ENCODE data around the gene BMP7. TPM values are rescaled to one million over a fixed set of nuclear protein-coding genes. Genes with fewer than 3 reads are reported as not detected.

Gene BMP7
- total RNA-seq, 1 donor from 2014 or later, result 23.0 TPM

DNA sequence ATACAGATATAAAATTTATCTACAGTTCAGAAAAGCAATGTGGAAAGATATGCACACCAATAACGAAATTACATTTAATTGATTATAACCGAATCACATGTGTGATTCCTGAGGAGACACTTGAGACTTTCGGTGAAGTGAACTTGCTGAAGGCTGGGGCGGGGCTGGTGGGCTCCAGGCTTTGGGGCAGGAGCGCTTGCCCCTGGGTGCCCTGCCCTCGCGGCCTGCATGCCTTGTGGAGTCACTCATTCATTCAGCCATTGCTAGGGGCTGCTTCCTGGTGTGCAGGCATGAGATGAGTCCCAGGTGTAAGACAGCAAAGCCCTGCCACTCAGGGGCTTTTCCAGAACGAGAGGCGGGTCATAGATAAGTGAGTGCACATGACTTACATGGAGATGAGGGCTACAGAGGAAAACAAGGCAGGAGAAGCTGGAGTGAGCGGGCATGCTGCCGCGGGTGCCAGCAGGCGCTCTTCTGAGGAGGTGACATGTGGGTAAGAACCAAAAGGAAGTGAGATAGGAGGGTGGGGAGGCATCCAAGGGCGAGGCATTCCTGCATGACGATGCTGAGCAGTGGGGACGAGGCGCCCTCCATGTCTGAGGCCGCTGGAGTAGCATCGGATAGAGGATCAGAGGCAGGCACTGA is 88.7 kb downstream of the BMP7 start:
- no peak for DNase-seq (ENCODE audit: low spot score in 2 of 2, unreplicated experiment in 2 of 2)
- Mint-ChIP-seq H3K4me1 (peaks cover 9% of the 10 kb centered on the region), H3K4me3 (no peak overlapping the region), H3K27ac (no peak overlapping the region), H3K9me3 (no peaks in the 10 kb centered on the region), H3K36me3 (peaks cover 3% of the 10 kb centered on the region), H3K27me3 (ENCODE audit: low read depth) (no peaks in the 10 kb centered on the region)
- TF ChIP-seq, protein P1, sequence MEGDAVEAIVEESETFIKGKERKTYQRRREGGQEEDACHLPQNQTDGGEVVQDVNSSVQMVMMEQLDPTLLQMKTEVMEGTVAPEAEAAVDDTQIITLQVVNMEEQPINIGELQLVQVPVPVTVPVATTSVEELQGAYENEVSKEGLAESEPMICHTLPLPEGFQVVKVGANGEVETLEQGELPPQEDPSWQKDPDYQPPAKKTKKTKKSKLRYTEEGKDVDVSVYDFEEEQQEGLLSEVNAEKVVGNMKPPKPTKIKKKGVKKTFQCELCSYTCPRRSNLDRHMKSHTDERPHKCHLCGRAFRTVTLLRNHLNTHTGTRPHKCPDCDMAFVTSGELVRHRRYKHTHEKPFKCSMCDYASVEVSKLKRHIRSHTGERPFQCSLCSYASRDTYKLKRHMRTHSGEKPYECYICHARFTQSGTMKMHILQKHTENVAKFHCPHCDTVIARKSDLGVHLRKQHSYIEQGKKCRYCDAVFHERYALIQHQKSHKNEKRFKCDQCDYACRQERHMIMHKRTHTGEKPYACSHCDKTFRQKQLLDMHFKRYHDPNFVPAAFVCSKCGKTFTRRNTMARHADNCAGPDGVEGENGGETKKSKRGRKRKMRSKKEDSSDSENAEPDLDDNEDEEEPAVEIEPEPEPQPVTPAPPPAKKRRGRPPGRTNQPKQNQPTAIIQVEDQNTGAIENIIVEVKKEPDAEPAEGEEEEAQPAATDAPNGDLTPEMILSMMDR (IDR thresholded peaks at IDR 0.05; ENCODE audit: unreplicated experiment), result no peak

DNA sequence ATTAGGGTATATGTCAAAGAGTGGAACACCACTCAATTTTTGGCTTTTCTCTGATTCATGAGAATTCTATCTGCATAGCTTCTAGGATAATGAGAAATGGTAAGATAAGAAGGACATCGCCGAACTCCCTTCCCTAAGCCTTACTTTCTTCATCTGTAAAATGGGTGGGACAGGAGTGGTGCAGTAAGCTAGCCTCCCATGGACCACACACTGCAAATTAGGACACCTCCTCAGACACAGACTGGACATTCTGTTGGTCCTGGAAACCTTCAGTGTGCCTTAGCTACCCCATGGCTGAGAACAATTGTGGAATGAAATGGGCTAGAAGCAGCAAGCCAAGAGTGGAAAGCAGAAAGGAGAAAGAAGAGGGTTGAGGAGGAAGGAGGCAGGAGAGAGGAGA is 89.6 kb downstream of the BMP7 start:
- Mint-ChIP-seq H3K36me3 (peaks cover 4% of the 10 kb centered on the region), H3K4me1 (peaks cover 9% of the 10 kb centered on the region), H3K9me3 (no peaks in the 10 kb centered on the region), H3K27me3 (ENCODE audit: low read depth) (no peaks in the 10 kb centered on the region), H3K4me3 (no peak overlapping the region), H3K27ac (no peak overlapping the region)
- DNase-seq (ENCODE audit: low spot score in 2 of 2, unreplicated experiment in 2 of 2), result no peak
- TF ChIP-seq, protein P1 (IDR thresholded peaks at IDR 0.05; ENCODE audit: unreplicated experiment), result no peak

DNA sequence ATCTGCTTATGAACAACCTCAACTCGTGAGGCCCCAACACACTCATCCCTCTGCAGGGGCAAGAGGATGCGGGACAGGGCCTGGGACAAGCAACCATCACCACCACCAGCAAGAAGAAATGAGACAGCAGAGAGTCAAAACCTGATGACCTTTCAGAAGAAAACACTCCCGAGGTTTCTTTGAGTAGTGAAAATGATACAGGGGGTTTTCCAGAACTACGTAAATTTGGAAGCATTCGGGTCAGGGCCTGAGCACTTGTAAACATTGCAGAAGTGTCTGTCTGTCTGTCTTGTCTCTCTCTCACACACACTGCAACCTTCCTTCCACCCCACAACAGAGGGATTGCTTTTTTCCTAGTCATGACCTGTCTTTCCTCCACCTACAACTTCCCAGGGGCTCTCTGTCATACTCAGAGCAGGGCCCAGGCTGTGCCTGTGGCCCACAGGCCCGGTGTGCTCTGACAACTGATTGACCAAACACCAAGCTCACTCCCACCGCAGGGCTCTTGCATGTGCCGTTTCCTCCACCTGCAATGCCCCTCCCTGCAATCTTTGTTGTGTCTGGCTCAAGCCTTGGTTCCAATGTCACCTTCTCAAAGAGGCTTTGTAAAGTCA is 90.9 kb downstream of the BMP7 start:
- H3K4me1 Mint-ChIP-seq, result peaks cover 9% of the 10 kb centered on the region
- TF ChIP-seq, protein P1 (IDR thresholded peaks at IDR 0.05; ENCODE audit: unreplicated experiment), result no peak
- H3K9me3 Mint-ChIP-seq, result no peaks in the 10 kb centered on the region
- DNase-seq (ENCODE audit: low spot score in 2 of 2, unreplicated experiment in 2 of 2), result no peak
- no peak overlapping the region for H3K27ac Mint-ChIP-seq
- H3K4me3 Mint-ChIP-seq, result no peak overlapping the region
- peaks cover 12% of the 10 kb centered on the region for H3K36me3 Mint-ChIP-seq
- no peaks in the 10 kb centered on the region for H3K27me3 Mint-ChIP-seq (ENCODE audit: low read depth)

DNA sequence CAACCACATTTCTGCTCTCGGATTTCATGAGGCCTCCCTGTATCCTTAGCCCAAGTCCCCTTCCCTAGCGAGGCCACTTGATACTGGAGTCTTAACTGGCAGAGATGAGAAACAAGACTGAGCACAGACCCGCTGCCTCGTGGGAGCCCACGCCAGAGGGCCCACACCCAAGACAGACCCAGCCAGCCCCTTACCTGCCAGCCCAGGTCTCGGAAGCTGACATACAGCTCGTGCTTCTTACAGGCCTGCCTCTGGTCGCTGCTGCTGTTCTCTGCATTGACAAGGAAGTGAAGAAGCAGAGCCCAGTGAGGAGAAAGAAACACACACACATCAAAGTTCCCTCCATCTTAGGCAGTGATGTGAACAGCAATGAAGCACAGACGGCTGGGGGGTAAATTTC is 91.7 kb downstream of the BMP7 start:
- Mint-ChIP-seq H3K27me3 (ENCODE audit: low read depth) (no peaks in the 10 kb centered on the region), H3K27ac (no peak overlapping the region), H3K4me3 (no peak overlapping the region), H3K4me1 (peaks cover 6% of the 10 kb centered on the region), H3K9me3 (peaks cover 3% of the 10 kb centered on the region), H3K36me3 (peaks cover 17% of the 10 kb centered on the region)
- TF ChIP-seq, protein P1 (IDR thresholded peaks at IDR 0.05; ENCODE audit: unreplicated experiment), result no peak
- DNase-seq (ENCODE audit: low spot score in 2 of 2, unreplicated experiment in 2 of 2), result no peak

DNA sequence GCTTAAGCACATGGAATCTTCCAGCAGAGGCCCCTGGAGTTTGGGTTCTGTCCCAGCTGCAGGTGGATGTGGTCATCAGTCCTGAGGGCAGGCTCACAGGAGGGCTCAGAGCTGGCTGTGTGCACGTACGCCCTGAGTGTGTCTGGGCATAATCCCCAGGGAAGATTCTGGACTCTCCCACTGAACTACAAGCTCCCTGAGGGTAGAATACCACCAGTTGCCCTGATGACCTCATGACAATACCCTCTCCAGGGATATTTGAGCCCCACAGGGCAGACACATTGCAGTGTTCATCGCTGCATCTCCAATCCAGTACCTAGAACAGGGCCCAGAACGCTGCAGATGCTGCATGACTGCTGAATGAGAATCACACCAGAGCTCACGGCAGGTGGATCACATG is 92.5 kb downstream of the BMP7 start:
- Mint-ChIP-seq H3K4me3 (no peak overlapping the region), H3K9me3 (peaks cover 3% of the 10 kb centered on the region), H3K27ac (no peak overlapping the region), H3K27me3 (ENCODE audit: low read depth) (no peaks in the 10 kb centered on the region), H3K36me3 (peaks cover 17% of the 10 kb centered on the region), H3K4me1 (peaks cover 5% of the 10 kb centered on the region)
- no peak for DNase-seq (ENCODE audit: low spot score in 2 of 2, unreplicated experiment in 2 of 2)
- TF ChIP-seq, protein P1 (IDR thresholded peaks at IDR 0.05; ENCODE audit: unreplicated experiment), result no peak
